SK-N-MC (cell line): ENCODE data around the gene TSC2.
A peak's percentile ranks its signal among the peaks of the same experiment; 100 is the strongest.

Experiments
- DNase-seq: peaks from one replicate; pipeline ENCODE4 v3.0.0-alpha.2; 2011; ENCODE audit warnings: low read depth, low spot score
- H3K27ac ChIP-seq: fragments of 200-600 bp; sonication (generic); 2 replicates; pipeline ENCODE4 v1.5.1; 2016; ENCODE audit warnings: mixed run types
- H3K36me3 ChIP-seq: fragments of 200-600 bp; sonication (generic); 2 replicates; pipeline ENCODE4 v1.6.1; 2017; ENCODE audit warnings: antibody characterized with exemption, low read length, mixed read lengths; ENCODE audit not compliant: insufficient read depth
- H3K4me3 ChIP-seq: fragments of 200-600 bp; sonication (generic); 2 replicates; pipeline ENCODE4 v1.5.1; 2016
- H3K9ac ChIP-seq: fragments of 200-600 bp; sonication (generic); 2 replicates; pipeline ENCODE4 v1.8.0; 2017; ENCODE audit warnings: mixed run types, mixed read lengths; ENCODE audit not compliant: insufficient read length
- H3K9me3 ChIP-seq: fragments of 200-600 bp; sonication (generic); 2 replicates; pipeline ENCODE4 v1.6.1; 2017; ENCODE audit warnings: low read depth, mild to moderate bottlenecking, antibody characterized with exemption, low read length, moderate library complexity, mixed read lengths
- EZH2 ChIP-seq: fragments of 200-600 bp; sonication (generic); IDR thresholded peaks from one replicate; pipeline ENCODE4 v1.6.1; 2017; ENCODE audit warnings: antibody characterized with exemption
- FOXP2 ChIP-seq: optimal IDR thresholded peaks from 2 replicates; pipeline ENCODE3; 2011; ENCODE audit warnings: mild to moderate bottlenecking, moderate library complexity; ENCODE audit not compliant: insufficient read depth; ENCODE audit errors: extremely low read length, control extremely low read depth
- POLR2AphosphoS5 ChIP-seq: IDR thresholded peaks from 2 replicates; pipeline ENCODE4 v1.6.1; 2012; ENCODE audit warnings: mild to moderate bottlenecking, low read depth, low read length, borderline replicate concordance

The TSC2 gene

DNA sequence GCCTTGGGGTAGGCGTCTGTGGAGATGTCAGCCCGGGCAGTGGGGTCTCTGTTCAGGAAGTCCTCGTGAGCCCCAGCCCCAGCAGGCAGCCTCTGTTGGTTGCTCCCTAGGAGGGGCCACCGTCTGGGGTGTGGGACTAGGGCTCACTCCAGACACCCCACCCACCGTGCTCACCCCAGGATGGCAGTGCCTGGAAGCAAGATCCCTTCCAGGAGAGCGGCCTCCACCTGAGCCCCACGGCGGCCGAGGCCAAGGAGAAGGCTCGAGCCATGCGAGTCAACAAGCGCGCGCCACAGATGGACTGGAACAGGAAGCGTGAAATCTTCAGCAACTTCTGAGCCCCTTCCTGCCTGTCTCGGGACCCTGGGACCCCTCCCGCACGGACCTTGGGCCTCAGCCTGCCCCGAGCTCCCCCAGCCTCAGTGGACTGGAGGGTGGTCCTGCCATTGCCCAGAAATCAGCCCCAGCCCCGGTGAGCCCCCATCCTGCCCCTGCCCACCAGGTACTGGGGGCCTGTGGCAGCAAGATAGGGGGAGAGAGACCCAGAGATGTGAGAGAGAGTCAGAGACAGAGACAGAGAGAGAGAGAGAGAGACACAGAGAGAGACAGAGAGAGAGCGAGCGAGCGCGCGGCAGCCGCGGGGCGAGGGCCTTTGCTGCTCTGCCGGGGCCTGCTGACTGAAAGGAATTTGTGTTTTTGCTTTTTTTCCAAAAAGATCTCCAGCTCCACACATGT is 10.0 kb upstream of the TSC2 start:
- peak overlapping the region; percentile 99 for H3K27ac ChIP-seq
- H3K4me3 ChIP-seq = peak overlapping the region; percentile 71
- TF ChIP-seq EZH2 = no peak
- no peak for TF ChIP-seq FOXP2
- TF ChIP-seq POLR2AphosphoS5 = no peak
- DNase-seq = no peak
- H3K9ac ChIP-seq = peak overlapping the region; percentile 89
- H3K9me3 ChIP-seq = no peaks in the 10 kb centered on the region
- H3K36me3 ChIP-seq = peaks cover 3% of the 10 kb centered on the region; the same call in 1 of the 2 replicates

DNA sequence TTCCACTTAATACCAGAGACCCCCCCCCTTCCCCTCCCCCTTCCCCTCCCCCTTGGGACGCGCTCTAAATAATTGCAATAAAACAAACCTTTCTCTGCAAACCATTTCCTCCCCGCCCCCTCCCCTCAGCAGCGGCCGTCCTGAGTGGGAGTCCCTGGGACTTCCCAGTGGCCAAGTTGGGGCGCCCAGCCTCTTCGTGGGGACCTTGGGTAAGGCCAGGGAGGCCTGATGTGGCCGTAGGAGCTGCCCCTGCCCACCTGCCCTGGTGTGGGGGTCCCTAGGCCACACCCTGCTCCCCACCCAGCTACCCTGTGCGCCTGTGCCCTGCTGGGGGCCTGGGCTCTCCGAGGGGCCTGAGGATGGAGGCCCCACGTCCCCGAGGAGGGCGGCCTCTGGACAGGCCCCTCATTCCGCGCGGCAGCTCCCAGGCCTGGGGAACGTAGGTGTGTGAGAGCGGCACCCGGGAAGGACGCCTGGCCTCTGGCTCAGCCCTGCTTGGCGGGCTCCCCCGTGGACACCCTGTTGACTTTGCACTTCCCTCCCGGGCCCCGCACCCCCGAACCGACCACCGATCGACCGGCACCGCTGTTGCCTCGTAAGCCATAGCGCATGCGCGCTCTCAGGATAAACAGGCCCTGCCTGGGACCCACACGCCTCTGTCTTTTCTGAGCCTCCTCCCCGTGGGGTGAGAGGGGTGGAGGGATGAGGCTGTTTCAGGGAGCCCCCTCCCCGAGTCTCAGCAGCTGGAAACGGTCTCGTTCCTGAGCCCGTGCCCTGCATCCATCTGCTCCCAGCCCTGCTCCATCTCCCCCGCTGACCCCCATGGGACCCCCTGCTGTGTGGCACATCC is 9.2 kb upstream of the TSC2 start:
- DNase-seq = no peak
- peak overlapping the region; percentile 99 for H3K27ac ChIP-seq
- no peak for TF ChIP-seq EZH2
- TF ChIP-seq POLR2AphosphoS5 = no peak
- no peak for TF ChIP-seq FOXP2
- H3K9me3 ChIP-seq = no peaks in the 10 kb centered on the region
- peaks cover 3% of the 10 kb centered on the region; the same call in 1 of the 2 replicates for H3K36me3 ChIP-seq
- peak overlapping the region; percentile 43 for H3K9ac ChIP-seq
- H3K4me3 ChIP-seq = peak overlapping the region; percentile 71

DNA sequence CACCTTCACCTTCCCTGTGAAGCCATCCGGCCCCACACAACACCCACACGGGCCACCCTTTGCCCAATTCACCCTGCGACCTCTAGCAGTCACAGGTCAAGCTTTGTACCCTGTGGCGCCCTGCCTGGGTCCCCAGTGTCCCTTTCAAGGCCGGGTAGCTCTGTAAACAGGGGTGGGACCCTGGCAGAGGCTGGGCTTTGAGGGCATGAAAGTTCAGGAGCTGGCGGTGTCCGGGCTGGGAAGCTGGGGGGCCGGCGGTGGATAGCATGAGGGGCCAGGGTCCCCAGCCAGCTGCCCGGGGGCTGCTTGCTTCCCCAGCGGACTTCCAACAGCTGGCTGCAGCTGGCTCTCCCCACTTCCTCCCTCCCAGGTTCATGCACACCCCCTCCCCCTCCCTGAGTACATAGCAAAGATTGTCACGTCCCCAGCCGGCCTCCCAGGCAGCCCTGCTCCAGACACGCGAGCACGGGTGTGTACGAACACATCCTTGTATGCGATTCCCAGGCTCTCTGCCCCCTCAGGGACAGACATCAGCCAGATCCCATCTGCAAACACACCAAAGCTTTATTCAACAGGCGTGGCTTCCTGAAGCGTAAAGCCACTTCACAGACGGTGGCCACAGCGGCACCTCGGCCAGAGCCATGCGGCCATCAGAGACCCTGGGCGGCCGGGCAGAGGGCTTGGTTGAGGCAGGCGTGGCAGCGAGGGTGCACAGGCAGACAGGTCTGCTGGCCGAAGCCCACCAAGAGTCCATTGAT is 8.3 kb upstream of the TSC2 start:
- Histone ChIP-seq H3K27ac (peak overlapping the region; percentile 99), H3K9ac (no peak overlapping the region), H3K36me3 (peaks cover 3% of the 10 kb centered on the region; the same call in 1 of the 2 replicates), H3K9me3 (no peaks in the 10 kb centered on the region), H3K4me3 (no peak overlapping the region)
- peak; percentile 19; the same call in 1 of the 2 replicates for TF ChIP-seq POLR2AphosphoS5
- no peak for TF ChIP-seq FOXP2
- no peak for TF ChIP-seq EZH2
- no peak for DNase-seq

DNA sequence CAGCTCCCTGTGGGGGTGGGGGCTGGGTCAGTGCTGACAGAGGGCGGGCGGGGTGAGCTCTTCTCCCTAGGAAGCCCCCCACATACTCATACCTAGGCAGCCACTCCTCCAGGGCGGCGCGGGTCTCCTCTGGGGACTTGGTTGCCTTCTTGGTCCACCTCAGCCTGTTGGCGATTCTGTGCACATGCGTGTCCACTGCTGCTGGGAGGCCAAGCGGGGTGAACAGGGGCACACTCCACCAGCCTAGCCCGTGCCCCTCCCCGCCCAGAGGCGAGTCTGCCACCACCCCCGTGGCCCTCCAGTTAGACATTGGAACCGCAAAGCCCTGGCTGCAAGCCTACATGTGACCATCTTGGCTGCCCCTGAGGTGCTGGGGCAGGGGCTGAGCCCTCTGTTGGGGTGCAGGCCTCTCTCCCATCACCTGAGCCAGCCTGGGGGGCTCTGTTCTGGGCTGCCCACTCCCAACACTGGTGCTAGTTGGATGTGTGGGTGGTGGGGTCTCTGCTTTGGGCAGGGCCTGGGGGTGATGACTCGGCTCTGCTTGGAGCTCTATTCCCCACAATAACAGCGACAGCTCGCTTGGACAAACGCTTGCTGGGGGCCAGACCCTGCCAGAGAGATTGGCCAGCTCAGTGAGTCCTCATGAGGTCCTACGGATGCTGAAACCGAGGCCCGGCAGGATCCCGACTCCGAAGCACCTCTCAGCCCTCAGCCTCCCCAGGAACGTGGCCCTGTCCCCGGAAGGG is 7.6 kb upstream of the TSC2 start:
- H3K4me3 ChIP-seq = no peak overlapping the region
- no peak for DNase-seq
- no peak overlapping the region for H3K9ac ChIP-seq
- H3K36me3 ChIP-seq = peaks cover 3% of the 10 kb centered on the region; the same call in 1 of the 2 replicates
- TF ChIP-seq FOXP2 (no peak), POLR2AphosphoS5 (no peak), EZH2 (no peak)
- peak overlapping the region; percentile 99 for H3K27ac ChIP-seq
- H3K9me3 ChIP-seq = no peaks in the 10 kb centered on the region

DNA sequence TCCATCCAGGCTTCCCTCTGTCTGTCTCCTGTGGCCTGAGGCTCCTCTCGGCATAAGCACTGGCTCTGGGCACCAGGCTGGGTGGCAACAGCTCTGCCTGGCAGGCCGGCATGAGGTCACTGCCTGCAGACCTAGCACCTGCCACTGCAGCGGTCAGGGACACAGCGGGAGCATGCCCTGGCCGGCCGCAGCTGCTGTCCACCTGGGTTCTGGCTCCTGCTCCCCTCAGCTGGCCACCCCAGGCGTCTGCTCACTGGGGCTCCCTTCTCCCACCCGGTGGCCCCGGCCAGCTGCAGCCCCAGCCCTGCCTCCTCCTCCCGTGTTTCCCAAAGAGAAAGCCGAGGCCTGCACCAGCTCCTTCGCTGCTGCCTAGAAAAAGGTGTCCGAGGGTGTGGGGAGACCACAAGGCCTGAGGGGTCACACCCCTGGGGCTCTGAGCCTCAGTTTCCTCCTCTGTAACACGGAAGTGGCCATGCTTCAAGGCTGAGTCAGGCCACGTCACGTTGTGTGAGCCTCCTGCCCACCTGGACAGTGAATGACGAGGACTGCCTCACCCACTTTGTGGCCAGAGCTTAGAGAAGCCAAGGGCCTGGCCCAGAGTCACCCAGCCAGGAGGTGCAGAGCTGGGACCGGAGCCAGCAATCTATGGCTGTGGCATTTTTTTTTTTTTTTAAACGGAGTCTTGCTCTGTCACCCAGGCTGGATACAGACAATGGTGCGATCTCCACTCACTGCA is 6.8 kb upstream of the TSC2 start:
- TF ChIP-seq POLR2AphosphoS5 (no peak), EZH2 (no peak), FOXP2 (no peak)
- Histone ChIP-seq H3K27ac (peak overlapping the region; percentile 99), H3K9ac (no peak overlapping the region), H3K36me3 (peaks cover 3% of the 10 kb centered on the region; the same call in 1 of the 2 replicates), H3K9me3 (no peaks in the 10 kb centered on the region), H3K4me3 (no peak overlapping the region)
- DNase-seq = no peak

DNA sequence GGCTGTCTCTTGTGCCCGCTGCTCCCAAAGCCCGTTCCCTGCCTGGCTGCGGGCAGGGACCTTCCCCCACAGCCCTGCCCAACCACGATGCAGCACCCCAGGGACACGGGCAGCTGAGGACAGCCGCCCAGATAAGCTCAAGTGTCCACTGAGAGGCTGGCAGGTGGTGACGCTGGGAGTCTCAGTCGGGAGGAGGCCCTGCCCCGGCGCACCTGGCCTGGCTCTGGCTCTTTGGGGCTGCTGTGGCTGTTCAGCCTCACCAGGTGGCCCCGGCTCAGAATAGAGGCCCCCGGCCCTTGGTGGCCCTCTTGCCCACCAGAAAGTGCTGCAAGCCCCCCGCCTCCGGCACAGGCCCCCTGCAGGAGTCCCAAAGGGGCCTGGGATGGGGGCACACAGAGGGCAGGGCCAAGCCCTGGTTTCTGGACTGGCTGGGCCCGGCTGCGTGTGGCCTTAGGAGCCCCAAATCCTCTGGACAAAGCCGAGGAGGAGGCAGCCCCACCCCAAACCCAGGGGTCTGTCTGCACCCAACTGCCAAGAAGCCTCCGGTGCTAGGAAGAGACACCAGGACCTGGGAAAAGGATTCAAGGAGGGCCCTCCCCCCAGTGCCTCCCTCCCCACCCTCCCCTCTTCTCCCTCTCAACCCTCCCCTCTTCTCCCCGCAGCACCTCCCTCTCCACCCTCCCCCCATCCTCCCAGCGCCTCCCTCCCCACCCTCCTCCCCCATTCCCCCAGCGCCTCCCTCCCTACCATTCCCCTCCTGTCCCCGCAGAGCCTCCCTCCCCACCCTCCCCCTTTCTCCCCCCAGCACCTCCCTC is 5.4 kb upstream of the TSC2 start:
- H3K27ac ChIP-seq = peak overlapping the region; percentile 99
- TF ChIP-seq EZH2 = no peak
- no peak for DNase-seq
- peak overlapping the region; percentile 38 for H3K4me3 ChIP-seq
- H3K9ac ChIP-seq = peak overlapping the region; percentile 47
- no peaks in the 10 kb centered on the region for H3K9me3 ChIP-seq
- H3K36me3 ChIP-seq = no peaks in the 10 kb centered on the region
